NB4 (cell line): Measurements from ENCODE around the gene C20orf204.

Experiments used
- DNase-seq: peaks from one replicate; pipeline ENCODE4 v3.0.0; 2010; ENCODE audit warnings: low read depth
- H3K4me3 ChIP-seq: one replicate; pipeline ENCODE4 v1.5.1; 2011; ENCODE audit warnings: mild to moderate bottlenecking, low read depth, low read length, moderate library complexity
- CTCF ChIP-seq: IDR thresholded peaks from one replicate; pipeline ENCODE4 v1.5.1; 2012; ENCODE audit warnings: low read depth, low read length
- MYC ChIP-seq: IDR thresholded peaks from 2 replicates; pipeline ENCODE4 v1.6.1; 2011; ENCODE audit warnings: low read depth, low read length
- POLR2A ChIP-seq: IDR thresholded peaks from 2 replicates; pipeline ENCODE4 v1.6.1; 2011; ENCODE audit warnings: mild to moderate bottlenecking; ENCODE audit not compliant: insufficient read length; ENCODE audit errors: extremely low read depth
- TF ChIP-seq, protein P1 (sequence below): IDR thresholded peaks from 2 replicates; pipeline ENCODE4 v1.6.1; 2011; ENCODE audit warnings: low read depth, low read length

Gene C20orf204

GRCh38 chr20:64025101-64025825 is 10.7 kb upstream of the C20orf204 start:
- TF ChIP-seq CTCF: no peak
- TF ChIP-seq, protein P1, sequence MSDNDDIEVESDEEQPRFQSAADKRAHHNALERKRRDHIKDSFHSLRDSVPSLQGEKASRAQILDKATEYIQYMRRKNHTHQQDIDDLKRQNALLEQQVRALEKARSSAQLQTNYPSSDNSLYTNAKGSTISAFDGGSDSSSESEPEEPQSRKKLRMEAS: no peak
- TF ChIP-seq MYC: no peak
- TF ChIP-seq POLR2A: no peak
- H3K4me3 ChIP-seq: no peak overlapping the region
- DNase-seq: no peak

GRCh38 chr20:64025826-64026412 is 10.1 kb upstream of the C20orf204 start:
- no peak for DNase-seq
- H3K4me3 ChIP-seq: no peak overlapping the region
- TF ChIP-seq POLR2A (no peak), CTCF (no peak)

DNA sequence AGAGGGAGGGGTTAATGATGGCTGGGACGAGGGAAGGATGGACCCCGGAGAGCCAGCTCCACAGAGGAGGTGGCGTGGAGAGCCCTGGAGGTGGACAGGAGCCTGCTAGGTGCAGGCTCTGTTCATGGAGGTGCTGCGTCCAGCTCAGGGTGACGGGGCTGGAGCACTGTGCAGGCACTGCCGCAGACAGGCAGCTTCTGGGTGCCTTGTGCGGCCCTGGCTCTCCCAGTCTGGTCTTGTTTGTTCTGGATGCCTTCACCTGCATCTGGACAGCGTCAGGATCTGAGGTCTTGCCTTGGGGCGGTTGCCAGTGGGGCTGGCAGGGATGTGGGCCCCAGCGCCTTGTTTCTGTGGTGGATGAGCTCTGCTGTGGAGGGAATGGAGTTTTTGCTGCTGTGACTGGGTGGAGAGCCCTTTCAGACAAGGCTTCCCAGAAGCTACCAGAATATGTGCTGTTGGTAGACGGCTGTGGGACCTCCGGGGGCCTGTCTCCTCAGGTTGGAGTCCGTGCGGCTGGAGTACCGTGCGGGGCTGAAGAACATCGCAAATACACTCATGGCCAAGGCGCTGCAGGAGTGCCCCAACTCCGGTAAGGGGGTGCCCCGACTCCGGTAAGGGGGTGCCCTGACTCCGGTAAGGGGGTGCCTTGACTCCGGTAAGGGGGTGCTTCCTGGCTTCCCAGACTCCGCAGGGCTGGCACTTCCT is 7.8 kb upstream of the C20orf204 start:
- DNase-seq: no peak
- TF ChIP-seq POLR2A (no peak), MYC (no peak), CTCF (no peak)
- TF ChIP-seq, protein P1: no peak
- H3K4me3 ChIP-seq: no peak overlapping the region

DNA sequence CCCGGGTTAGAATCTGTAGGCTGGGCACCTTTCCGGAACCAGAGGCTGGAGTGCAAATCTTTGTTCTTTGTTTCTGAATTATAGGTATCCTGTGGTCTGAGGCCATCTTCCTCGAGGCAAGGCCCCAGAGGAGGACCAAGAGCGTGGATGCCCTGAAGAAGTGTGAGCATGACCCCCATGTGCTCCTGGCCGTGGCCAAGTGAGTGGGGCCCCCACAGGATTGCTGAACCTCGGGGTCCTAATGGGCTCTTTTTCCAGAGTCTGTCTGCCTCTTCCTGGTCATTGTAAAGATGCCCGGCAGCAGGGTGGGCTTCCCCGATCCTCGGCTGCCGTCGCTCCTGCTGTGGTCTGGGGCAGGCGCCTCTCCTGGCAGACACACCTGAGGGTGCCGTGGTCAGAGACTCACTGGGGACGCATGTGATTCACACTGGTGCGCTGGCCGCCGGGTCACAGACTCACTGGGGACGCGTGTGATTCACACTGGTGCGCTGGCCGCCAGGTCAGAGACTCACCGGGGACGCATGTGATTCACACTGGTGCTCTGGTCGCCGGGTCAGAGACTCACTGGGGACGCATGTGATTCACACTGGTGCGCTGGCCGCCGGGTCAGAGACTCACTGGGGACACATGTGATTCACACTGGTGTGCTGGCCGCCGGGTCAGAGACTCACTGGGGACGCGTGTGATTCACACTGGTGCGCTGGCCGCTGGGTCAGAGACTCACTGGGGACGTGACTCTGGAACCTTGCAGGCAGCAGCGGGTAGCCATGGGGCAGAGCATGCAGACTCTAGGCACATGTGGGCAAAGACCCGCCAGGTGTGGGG is 6.5 kb upstream of the C20orf204 start:
- no peak for DNase-seq
- TF ChIP-seq CTCF (no peak), POLR2A (no peak), MYC (no peak)
- TF ChIP-seq, protein P1: no peak
- H3K4me3 ChIP-seq: no peak overlapping the region

DNA sequence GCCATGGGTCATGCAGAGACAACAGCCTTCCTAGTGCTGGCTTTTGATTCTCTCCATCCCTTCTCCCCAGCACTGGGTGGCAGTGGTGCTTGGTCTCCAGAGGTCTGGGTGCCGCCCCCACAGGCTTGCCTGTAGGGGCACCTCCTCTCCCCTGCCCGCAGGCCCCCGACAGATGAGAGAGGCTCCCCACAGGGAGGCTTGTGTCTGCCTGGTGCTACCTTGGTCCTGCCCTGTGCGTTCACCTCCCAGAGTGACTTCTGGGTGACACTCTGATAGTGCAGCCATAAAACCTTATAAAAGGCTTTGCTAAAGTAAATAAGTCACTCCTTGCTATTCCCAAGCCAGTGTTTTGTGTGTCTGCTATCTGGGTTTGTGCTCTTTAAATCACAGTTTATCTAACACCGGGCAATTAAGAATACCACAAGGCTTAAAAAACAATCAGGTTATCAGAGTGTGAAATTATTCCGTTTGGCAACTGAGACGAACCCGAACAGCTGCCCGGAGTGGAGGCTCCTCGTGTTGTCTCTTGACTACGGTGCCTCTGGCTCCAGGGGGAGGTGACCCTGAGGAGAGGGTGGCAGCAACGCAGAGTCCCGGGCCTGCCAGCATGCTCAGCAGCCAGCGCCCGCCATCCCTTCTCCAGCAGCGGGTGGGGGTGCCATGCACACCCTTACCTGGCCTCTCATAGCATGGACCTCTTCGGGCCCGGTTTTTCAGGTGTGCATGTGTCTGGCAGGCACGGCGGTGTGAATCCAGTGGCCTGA is 5.4 kb upstream of the C20orf204 start:
- TF ChIP-seq POLR2A (no peak), MYC (no peak), CTCF (no peak)
- TF ChIP-seq, protein P1: no peak
- DNase-seq: no peak
- H3K4me3 ChIP-seq: no peak overlapping the region
